A549 (cell line): ENCODE data around the gene SMIM35. TPM values are rescaled to one million over a fixed set of nuclear protein-coding genes. Genes with fewer than 3 reads are reported as not detected.

Experiments used
- ATAC-seq, 2 experiments: fragments of 200-7000 bp in 1 of 2; fragments of >200 bp in 1 of 2; cut with Nextera tagmentation in 1 of 2; cut with Tn5 transposase in 1 of 2; 3 replicates each; pipeline versions ENCODE4 v1.8.0 to v1.9.1; 2018 to 2020; ENCODE audit warnings: mild to moderate bottlenecking in 1 of 2, moderate library complexity in 1 of 2
- CTCF ChIA-PET: fragments of 300-600 bp; sonication (Branson Sonifier 250); formaldehyde crosslinking; extraction: SDS; loops from one replicate; lab custom pipeline; 2021; ENCODE audit warnings: antibody characterized with exemption, inconsistent platforms; lab: Yijun Ruan, JAX
- POLR2A ChIA-PET: fragments of 350-600 bp; formaldehyde crosslinking; extraction: SDS; loops from one replicate; lab custom pipeline; 2021; ENCODE audit warnings: antibody characterized with exemption, inconsistent platforms; lab: Yijun Ruan, JAX
- DNase-seq, 2 experiments: peaks; one replicate each; pipeline versions ENCODE4 v3.0.0 to v3.0.0-alpha.2; 2011 to 2016; ENCODE audit warnings: low read depth in 1 of 2, low spot score in 1 of 2
- FAIRE-seq: peaks from 2 replicates; lab custom pipeline; 2011; peaks lifted over from hg19 to GRCh38; lab: Jason Lieb, UNC
- H3K27ac ChIP-seq, 2 experiments: fragments of >200 bp; sonication (Bioruptor Twin); formaldehyde crosslinking; 3 replicates each; pipeline ENCODE4 v1.5.1; 2016 to 2017
- H3K4me1 ChIP-seq: fragments of >200 bp; sonication (Bioruptor Twin); formaldehyde crosslinking; 3 replicates; pipeline ENCODE4 v1.6.1; 2016
- H3K4me2 ChIP-seq: fragments of >200 bp; sonication (Bioruptor Twin); formaldehyde crosslinking; 3 replicates; pipeline ENCODE4 v1.6.1; 2016
- H3K4me3 ChIP-seq: fragments of >200 bp; sonication (Bioruptor Twin); formaldehyde crosslinking; 3 replicates; pipeline ENCODE4 v1.5.1; 2016
- H3K9me3 ChIP-seq: fragments of >200 bp; sonication (Bioruptor Twin); formaldehyde crosslinking; 3 replicates; pipeline ENCODE4 v1.6.1; 2016
- BCL3 ChIP-seq: fragments of >200 bp; sonication (Bioruptor Twin); formaldehyde crosslinking; IDR thresholded peaks from 3 replicates; pipeline ENCODE4 v1.6.1; 2016
- BHLHE40 ChIP-seq: IDR thresholded peaks from 2 replicates; pipeline ENCODE4 v1.6.1; 2012; ENCODE audit warnings: low read depth, low read length, inconsistent platforms
- CBX8 ChIP-seq: fragments of 200-600 bp; sonication (generic); IDR thresholded peaks from 2 replicates; pipeline ENCODE4 v1.6.1; 2016
- CEBPB ChIP-seq, 2 experiments: fragments of >200 bp in 1 of 2; sonication (Bioruptor Twin) in 1 of 2; formaldehyde crosslinking in 1 of 2; IDR thresholded peaks; 2 replicates each; pipeline ENCODE4 v1.6.1; 2012 to 2016
- EHF ChIP-seq: fragments of 250-450 bp; sonication (Bioruptor Pico); IDR thresholded peaks from 2 replicates; pipeline ENCODE4 v1.5.0; 2020; ENCODE audit warnings: mild to moderate bottlenecking
- EP300 ChIP-seq, 2 experiments: fragments of >200 bp; sonication (Bioruptor Twin); formaldehyde crosslinking; IDR thresholded peaks; 2 replicates in 1 of 2; 3 replicates in 1 of 2; pipeline ENCODE4 v1.6.1; 2016 to 2017
- ESRRA ChIP-seq: fragments of 150-350 bp; IDR thresholded peaks from 2 replicates; pipeline ENCODE4 v1.6.1; 2014; ENCODE audit warnings: mild to moderate bottlenecking, low read length, borderline replicate concordance
- FOXS1 ChIP-seq: fragments of 250-450 bp; sonication (Bioruptor Pico); IDR thresholded peaks from 2 replicates; pipeline ENCODE4 v1.5.0; 2020; ENCODE audit warnings: mild to moderate bottlenecking, moderate library complexity
- HDAC2 ChIP-seq: fragments of 200-600 bp; sonication (generic); IDR thresholded peaks from 2 replicates; pipeline ENCODE4 v1.6.1; 2016
- HOXB13 ChIP-seq: fragments of 250-450 bp; sonication (Bioruptor Pico); IDR thresholded peaks from 2 replicates; pipeline ENCODE4 v1.5.0; 2020; ENCODE audit warnings: low read depth, mild to moderate bottlenecking, moderate library complexity
- JUNB ChIP-seq: fragments of >200 bp; sonication (Bioruptor Twin); formaldehyde crosslinking; IDR thresholded peaks from 2 replicates; pipeline ENCODE4 v1.6.1; 2016
- KDM5A ChIP-seq: fragments of 200-600 bp; sonication (generic); IDR thresholded peaks from 2 replicates; pipeline ENCODE4 v1.6.1; 2016; ENCODE audit warnings: antibody characterized with exemption, mild to moderate bottlenecking
- MAX ChIP-seq: IDR thresholded peaks from 2 replicates; pipeline ENCODE4 v1.6.1; 2012
- MAZ ChIP-seq: fragments of 150-350 bp; IDR thresholded peaks from 2 replicates; pipeline ENCODE4 v1.6.1; 2014; ENCODE audit warnings: antibody characterized with exemption, low read depth, low read length, borderline replicate concordance
- MYC ChIP-seq: IDR thresholded peaks from 2 replicates; pipeline ENCODE4 v1.6.1; 2012; ENCODE audit warnings: mild to moderate bottlenecking, inconsistent platforms, low read length, improper control_type of control experiment, borderline replicate concordance
- NFE2L2 ChIP-seq: fragments of 150-350 bp; conservative IDR thresholded peaks from 2 replicates; pipeline ENCODE4 v1.6.1; 2014; ENCODE audit warnings: low read length
- PBX3 ChIP-seq: IDR thresholded peaks from 2 replicates; pipeline ENCODE4 v1.6.1; 2012
- RAD21 ChIP-seq, 2 experiments: fragments of >200 bp in 1 of 2; sonication (Bioruptor Twin) in 1 of 2; formaldehyde crosslinking in 1 of 2; IDR thresholded peaks in 1 of 2; conservative IDR thresholded peaks in 1 of 2; 2 replicates in 1 of 2; 3 replicates in 1 of 2; pipeline ENCODE4 v1.6.1; 2012 to 2018; ENCODE audit warnings: inconsistent platforms in 1 of 2
- RCOR1 ChIP-seq: fragments of 150-350 bp; IDR thresholded peaks from 2 replicates; pipeline ENCODE4 v1.6.1; 2014; ENCODE audit warnings: antibody characterized with exemption, low read length, low read depth
- REST ChIP-seq: fragments of 200-600 bp; sonication (generic); IDR thresholded peaks from 2 replicates; pipeline ENCODE4 v1.6.1; 2016; ENCODE audit warnings: antibody characterized with exemption, mild to moderate bottlenecking, moderate library complexity
- TFCP2L1 ChIP-seq: fragments of 250-450 bp; sonication (Bioruptor Pico); IDR thresholded peaks from 2 replicates; pipeline ENCODE4 v1.5.0; 2021; ENCODE audit warnings: mild to moderate bottlenecking
- ZC3H11A ChIP-seq: fragments of 450-650 bp; IDR thresholded peaks from 2 replicates; pipeline ENCODE4 v1.6.1; 2014; ENCODE audit warnings: antibody characterized with exemption, mild to moderate bottlenecking
- ZSCAN20 ChIP-seq: fragments of 250-450 bp; sonication (Bioruptor Pico); IDR thresholded peaks from 2 replicates; pipeline ENCODE4 v1.8.0; 2022; ENCODE audit warnings: mild to moderate bottlenecking, moderate library complexity
- WGBS: methylation state at CpG from one replicate; pipeline ENCODE4 v1.1.6; 2017; ENCODE audit errors: missing lambda C conversion rate; 5-methylcytosine and 5-hydroxymethylcytosine counted together
- polyA plus RNA-seq, 4 experiments: library from polyadenylated mRNA; depleted of rRNA in 3 of 4; stranded (reverse); fragments of >200 nt; fragmentation: RNase III in 1 of 4; extraction: RNeasy Plus Mini Kit Qiagen cat#74134 plus additional on column Dnase treatment in 1 of 4; gene quantifications; 2 replicates in 3 of 4; 3 replicates in 1 of 4; pipeline ENCODE4 v1.2.3, GENCODE V29; 2011 to 2017
- TF ChIP-seq, protein P1 (sequence below): fragments of 250-450 bp; sonication (Bioruptor Pico); IDR thresholded peaks from 2 replicates; pipeline ENCODE4 v1.5.0; 2021; ENCODE audit warnings: mild to moderate bottlenecking, moderate library complexity, borderline replicate concordance

Gene SMIM35
- polyA plus RNA-seq, 2 of the 4 experiments (the other 2 are of a cell fraction): not detected

- H3K4me3 ChIP-seq: no peak overlapping the region
- no peak for FAIRE-seq
- ChIA-PET CTCF (interaction anchor here (2.1 kb wide), 1 partner anchor 21 kb away, joined by 7 read pairs; no protein-coding TSS in a partner anchor), POLR2A (no interaction called here)
- no peak overlapping the region for H3K4me2 ChIP-seq
- H3K9me3 ChIP-seq: no peaks in the 10 kb centered on the region
- DNase-seq: no peak
- H3K4me1 ChIP-seq: no peaks in the 10 kb centered on the region
- TF ChIP-seq CBX8 (no peak), HDAC2 (no peak), REST (no peak), RCOR1 (no peak), EP300 (IDR thresholded peaks at IDR 0.05) (no peak), NFE2L2 (no peak), MAZ (no peak), CEBPB (IDR thresholded peaks at IDR 0.05) (no peak), MYC (no peak)
- TF ChIP-seq, protein P1, sequence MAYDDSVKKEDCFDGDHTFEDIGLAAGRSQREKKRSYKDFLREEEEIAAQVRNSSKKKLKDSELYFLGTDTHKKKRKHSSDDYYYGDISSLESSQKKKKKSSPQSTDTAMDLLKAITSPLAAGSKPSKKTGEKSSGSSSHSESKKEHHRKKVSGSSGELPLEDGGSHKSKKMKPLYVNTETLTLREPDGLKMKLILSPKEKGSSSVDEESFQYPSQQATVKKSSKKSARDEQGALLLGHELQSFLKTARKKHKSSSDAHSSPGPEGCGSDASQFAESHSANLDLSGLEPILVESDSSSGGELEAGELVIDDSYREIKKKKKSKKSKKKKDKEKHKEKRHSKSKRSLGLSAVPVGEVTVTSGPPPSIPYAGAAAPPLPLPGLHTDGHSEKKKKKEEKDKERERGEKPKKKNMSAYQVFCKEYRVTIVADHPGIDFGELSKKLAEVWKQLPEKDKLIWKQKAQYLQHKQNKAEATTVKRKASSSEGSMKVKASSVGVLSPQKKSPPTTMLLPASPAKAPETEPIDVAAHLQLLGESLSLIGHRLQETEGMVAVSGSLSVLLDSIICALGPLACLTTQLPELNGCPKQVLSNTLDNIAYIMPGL (CRISPR knock-in tag): no peak
- H3K27ac ChIP-seq: no peak overlapping the region
- no peak for ATAC-seq
- WGBS: 33% methylated on average over 1 of the region's 2 CpGs
Measured at GRCh38 chr11:118074785-118075184, 12.0 kb downstream of the SMIM35 start.

- DNase-seq: no peak
- CTCF ChIA-PET: interaction anchor here (0.9 to 2.1 kb wide), 2 partner anchors 12 to 20 kb away, joined by 3 to 7 read pairs; no protein-coding TSS in a partner anchor
- POLR2A ChIA-PET: no interaction called here
- no peak for ATAC-seq
- Histone ChIP-seq H3K9me3 (no peaks in the 10 kb centered on the region), H3K4me3 (no peak overlapping the region), H3K27ac (no peak overlapping the region), H3K4me2 (no peak overlapping the region), H3K4me1 (no peaks in the 10 kb centered on the region)
- TF ChIP-seq ZC3H11A (no peak), EHF (CRISPR knock-in tag) (no peak), JUNB (no peak), ESRRA (no peak), PBX3 (no peak), TFCP2L1 (no peak)
- no peak for FAIRE-seq
- WGBS: 75% methylated on average over 11 of the region's 11 CpGs
Measured at GRCh38 chr11:118074091-118074685, 12.6 kb downstream of the SMIM35 start.

DNA sequence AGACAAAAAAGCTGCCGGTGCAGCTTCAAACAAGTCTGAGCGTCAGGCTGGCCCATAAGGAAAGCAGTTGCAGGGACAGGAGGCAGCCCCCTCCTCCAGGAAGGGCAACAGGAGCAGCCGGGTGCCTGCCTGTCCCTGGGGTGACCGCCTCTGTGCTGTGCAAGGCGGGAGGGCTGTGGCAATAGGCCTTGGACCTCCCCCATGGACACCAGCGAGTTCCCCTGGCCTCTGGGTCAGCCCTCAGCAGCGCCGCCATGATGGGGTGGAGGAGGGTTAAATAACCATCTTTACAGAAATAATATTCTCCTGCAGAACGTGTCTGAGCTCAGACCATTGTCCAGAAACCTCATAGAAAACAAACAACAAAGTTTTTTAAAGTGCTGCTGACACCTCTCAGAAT, 13.2 kb downstream of the SMIM35 start:
- FAIRE-seq: no peak
- CTCF ChIA-PET: interaction anchor here (0.9 kb wide), 2 partner anchors 12 to 20 kb away, joined by 3 read pairs; no protein-coding TSS in a partner anchor
- TF ChIP-seq MYC (no peak), ZSCAN20 (CRISPR knock-in tag) (no peak), FOXS1 (CRISPR knock-in tag) (no peak), RAD21 (conservative IDR thresholded peaks at IDR 0.05 in 1 of 2, IDR thresholded peaks at IDR 0.05 in 1 of 2) (no peak), BHLHE40 (no peak), BCL3 (no peak), KDM5A (no peak), HOXB13 (CRISPR knock-in tag) (no peak), MAX (no peak), PBX3 (no peak), EHF (CRISPR knock-in tag) (no peak), HDAC2 (no peak)

More for the DNA sequence above, 13.2 kb downstream of the SMIM35 start:
- Histone ChIP-seq H3K4me1 (no peaks in the 10 kb centered on the region), H3K27ac (no peak overlapping the region), H3K9me3 (no peaks in the 10 kb centered on the region), H3K4me3 (no peak overlapping the region), H3K4me2 (no peak overlapping the region)
- POLR2A ChIA-PET: interaction anchor here (0.6 kb wide), 1 partner anchor 9 kb away, joined by 3 read pairs; no protein-coding TSS in a partner anchor
- 44% methylated on average over 6 of the region's 9 CpGs for WGBS
- no peak for DNase-seq
- ATAC-seq: no peak
